ENCODE data around the gene ZNF823.
A peak's percentile ranks its signal among the peaks of the same experiment; 100 is the strongest.
"Not testable (repeated sequence)": the region's sequence is repeated elsewhere in the genome, so short reads cannot be mapped to it uniquely, and the experiment has no call there.

The ZNF823 gene

GRCh38 chr19:11738746-11739620 lies at the start of gene ZNF823:
Gene ZNF823, minus strand, starts transcription at chr19:11738946. Its CDS starts 127 bp downstream, at chr19:11738819.
- peak; percentile 99 for DNase-seq (ENCODE audit: low spot score)
- Histone ChIP-seq H3K27ac (peak within 1 kb of the TSS; percentile 69 to 85), H3K4me3 (peak within 1 kb of the TSS; percentile 83)
- no peak for TF ChIP-seq CTCF (IDR thresholded peaks at IDR 0.05)

GRCh38 chr19:11787536-11787935 lies 48.8 kb upstream of the ZNF823 start:
- DNase-seq (ENCODE audit: low spot score): no peak
- Histone ChIP-seq H3K4me3 (no peak overlapping the region), H3K27ac (no peak overlapping the region)
- no peak for TF ChIP-seq CTCF (IDR thresholded peaks at IDR 0.05)

DNA sequence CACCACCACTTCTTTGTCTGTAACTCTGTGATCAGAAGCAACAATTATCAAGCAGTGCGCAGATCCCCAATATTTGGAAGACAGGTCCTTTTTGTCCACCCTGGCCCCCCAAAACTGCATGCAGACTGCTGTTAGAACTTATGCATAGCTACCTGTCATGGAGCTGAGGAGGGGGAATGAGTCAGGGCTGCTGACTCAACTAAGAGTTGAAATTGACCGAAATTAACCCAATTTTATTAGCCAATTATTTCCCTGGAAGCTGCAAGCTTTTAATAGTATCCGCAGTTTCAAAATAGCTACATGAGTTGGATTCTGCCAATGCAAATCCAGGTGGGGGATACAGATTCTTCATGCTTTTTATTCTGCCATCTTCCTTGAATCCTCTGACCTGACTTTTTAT lies 45.6 kb upstream of the ZNF823 start:
- DNase-seq (ENCODE audit: low spot score): no peak
- H3K4me3 ChIP-seq: no peak overlapping the region
- no peak for TF ChIP-seq CTCF (IDR thresholded peaks at IDR 0.05)
- H3K27ac ChIP-seq: no peak overlapping the region

GRCh38 chr19:11783767-11784166 lies 45.0 kb upstream of the ZNF823 start:
- Histone ChIP-seq H3K4me3 (no peak overlapping the region), H3K27ac (no peak overlapping the region)
- TF ChIP-seq CTCF (IDR thresholded peaks at IDR 0.05): no peak
- no peak for DNase-seq (ENCODE audit: low spot score)

DNA sequence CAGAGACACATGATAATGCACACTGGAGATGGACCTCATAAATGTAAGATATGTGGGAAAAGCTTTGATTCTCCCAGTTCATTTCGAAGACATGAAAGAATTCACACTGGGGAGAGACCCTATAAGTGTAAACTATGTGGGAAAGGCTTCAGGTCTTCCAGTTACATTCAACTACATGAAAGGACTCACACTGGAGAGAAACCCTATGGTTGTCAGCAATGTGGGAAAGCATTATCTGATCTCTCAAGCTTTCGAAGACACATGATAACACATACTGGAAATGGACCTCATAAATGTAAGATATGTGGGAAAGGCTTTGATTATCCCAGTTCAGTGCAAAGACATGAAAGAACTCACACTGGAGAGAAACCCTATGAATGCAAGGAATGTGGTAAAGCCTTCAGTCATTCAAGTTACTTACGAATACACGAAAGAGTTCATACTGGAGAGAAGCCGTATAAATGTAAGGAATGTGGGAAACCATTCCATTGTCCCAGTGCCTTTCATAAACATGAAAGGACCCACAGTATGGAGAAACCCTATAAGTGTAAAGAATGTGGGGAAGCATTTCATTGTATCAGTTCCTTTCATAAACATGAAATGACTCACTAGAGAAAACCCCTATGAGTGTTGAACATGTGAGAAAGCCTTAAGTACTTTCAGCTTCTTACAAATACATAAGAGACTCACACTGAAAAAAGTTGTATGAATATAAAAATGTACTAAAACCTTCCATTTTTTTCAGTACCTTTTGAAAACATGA lies 42.7 kb upstream of the ZNF823 start:
- no peak for TF ChIP-seq CTCF (IDR thresholded peaks at IDR 0.05)
- Histone ChIP-seq H3K4me3 (peak overlapping the region; percentile 6), H3K27ac (no peak overlapping the region)
- DNase-seq (ENCODE audit: low spot score): no peak

- DNase-seq (ENCODE audit: low spot score): no peak
- Histone ChIP-seq H3K27ac (no peak overlapping the region), H3K4me3 (peak overlapping the region; percentile 1)
- TF ChIP-seq CTCF (IDR thresholded peaks at IDR 0.05): no peak
These were observed 41.8 kb upstream of the ZNF823 start for GRCh38 chr19:11780431-11781020.

GRCh38 chr19:11776669-11777068 lies 37.9 kb upstream of the ZNF823 start:
- H3K27ac ChIP-seq; DNase-seq (ENCODE audit: low spot score); H3K4me3 ChIP-seq: not testable (repeated sequence)

DNA sequence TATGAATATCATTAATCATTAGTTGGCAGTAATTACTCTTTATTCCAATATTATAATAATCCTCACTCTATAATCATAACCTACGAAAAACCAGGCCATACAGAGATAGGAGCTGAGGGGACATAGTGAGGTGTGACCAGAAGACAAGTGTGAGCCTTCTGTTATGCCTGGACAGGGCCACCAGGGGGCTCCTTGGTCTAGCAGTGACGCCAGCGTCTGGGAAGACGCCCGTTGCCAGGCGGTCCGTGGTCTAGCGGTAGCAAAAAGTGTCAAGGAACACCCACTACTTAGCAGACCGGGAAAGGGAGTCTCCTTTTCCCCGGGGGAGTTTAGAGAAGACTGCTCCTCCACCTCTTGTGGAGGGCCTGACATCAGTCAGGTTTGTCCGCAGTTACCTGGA lies 32.8 kb upstream of the ZNF823 start:
- H3K27ac ChIP-seq; DNase-seq (ENCODE audit: low spot score); H3K4me3 ChIP-seq: not testable (repeated sequence)

All from coronary artery (tissue), 2 donors.